NCI-H345 treated with DMSO at 0.1 percent for 48 hours (cell line): ENCODE results near the gene ADGRL3.
A peak's percentile ranks its signal among the peaks of the same experiment; 100 is the strongest.

ENCODE experiments used
- DNase-seq: peaks from one replicate; lab custom pipeline; 2025; ENCODE audit not compliant: unreplicated experiment; lab: John Stamatoyannopoulos, UW

The ADGRL3 gene

GRCh38 chr4:61200187-61200915 is at the start of gene ADGRL3:
Gene ADGRL3, plus strand, starts transcription at chr4:61200326.
- DNase-seq = peak; percentile 31

GRCh38 chr4:61152433-61152832 is 47.7 kb upstream of the ADGRL3 start:
- DNase-seq = no peak

DNA sequence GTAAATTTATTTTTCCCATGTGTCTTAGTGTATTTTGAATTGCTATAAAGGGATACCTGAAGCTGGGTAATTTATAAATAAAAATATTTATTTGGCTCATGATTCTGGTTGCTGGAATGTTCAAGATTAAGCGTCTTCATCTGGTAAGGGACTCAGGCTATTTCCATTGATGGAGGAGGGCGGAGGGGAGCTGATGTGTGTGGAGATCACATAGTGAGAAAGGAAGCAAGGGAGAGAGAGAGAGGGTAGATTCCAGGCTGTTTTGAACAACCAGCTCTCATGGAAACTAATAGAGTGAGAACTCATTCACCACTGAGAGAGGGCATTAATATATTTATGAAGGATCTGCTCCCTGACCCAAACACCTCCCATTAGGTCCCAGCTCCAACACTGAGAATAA is 39.6 kb upstream of the ADGRL3 start:
- no peak for DNase-seq

GRCh38 chr4:61162116-61162515 is 38.0 kb upstream of the ADGRL3 start:
- no peak for DNase-seq

DNA sequence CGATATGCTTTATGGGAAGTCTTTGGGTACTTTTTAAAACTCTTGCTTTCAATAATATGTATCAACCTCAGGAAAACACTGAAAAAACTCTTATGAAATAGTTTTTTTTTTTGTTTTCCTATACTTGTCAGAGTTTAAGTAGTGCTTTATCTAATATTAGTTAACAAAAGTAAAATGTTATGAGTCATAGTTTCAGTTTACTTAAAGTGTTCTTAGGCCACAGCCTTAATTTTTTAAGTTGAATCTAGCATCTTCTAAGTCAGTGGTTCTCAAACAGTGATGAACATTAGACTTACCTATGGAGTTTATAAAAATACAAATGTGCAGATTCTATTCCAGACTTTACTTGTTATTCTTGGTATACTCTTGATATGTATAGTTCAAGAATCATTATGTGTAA is 26.3 kb upstream of the ADGRL3 start:
- no peak for DNase-seq

GRCh38 chr4:61175495-61175894 is 24.6 kb upstream of the ADGRL3 start:
- DNase-seq = no peak

DNA sequence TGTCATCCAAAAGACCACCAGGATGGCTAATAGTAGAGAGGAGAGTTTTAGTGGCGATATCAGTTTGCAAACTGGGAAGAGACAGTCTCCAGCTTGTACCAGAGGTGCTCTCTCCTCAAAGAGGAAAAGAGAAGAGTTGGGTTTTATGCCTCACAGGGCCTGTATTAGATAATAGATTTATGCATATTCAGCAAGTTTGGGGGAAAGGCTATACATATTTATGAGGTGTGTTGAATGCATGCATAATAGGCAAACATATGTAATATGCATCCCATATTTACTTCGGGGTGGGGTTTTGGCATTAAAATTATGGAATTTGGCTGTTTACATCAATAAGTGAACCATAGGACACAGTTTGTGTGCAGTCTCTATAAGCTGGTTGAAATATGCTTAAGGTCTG is 22.8 kb upstream of the ADGRL3 start:
- no peak for DNase-seq

GRCh38 chr4:61180405-61180804 is 19.7 kb upstream of the ADGRL3 start:
- no peak for DNase-seq

DNA sequence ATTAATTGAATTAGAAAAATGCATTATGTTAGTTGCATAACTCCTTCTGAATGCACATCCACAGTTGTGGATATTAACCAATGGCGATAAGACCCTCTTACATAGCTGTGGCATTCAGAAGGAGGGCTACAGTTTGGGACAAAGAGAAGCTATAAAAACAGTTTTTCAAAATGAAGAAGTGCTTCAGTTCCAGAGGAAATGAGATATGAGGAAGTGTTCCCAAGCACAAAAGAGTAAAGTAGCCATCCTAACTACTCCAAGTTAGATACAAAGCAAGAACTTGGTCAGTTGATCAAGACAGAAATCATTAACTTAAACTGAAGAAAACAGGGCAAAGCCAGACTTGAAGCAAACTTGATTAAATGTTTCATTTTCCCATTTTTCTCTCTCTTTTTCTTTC is 17.2 kb upstream of the ADGRL3 start:
- DNase-seq = no peak

- no peak for DNase-seq
These were observed 14.8 kb upstream of the ADGRL3 start for GRCh38 chr4:61185288-61185687.

DNA sequence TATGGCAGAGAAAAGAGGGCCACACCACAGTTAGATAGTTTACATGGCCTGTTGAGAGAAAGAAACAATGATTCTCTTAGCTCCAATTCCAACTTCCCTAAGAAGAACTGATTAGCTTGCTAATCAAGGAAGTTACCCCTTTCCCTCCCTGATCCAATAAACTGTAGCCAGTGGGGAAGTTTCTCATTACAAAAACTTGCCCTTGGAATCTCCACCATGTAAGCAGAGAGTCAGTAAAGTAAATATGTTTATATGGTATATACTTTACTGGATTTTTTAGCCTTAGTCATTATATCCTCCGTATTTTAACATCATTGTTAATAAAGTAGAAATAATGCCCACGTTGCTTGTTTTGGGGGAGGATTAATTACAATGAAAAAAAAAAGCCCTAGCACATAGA is 7.7 kb upstream of the ADGRL3 start:
- no peak for DNase-seq

DNA sequence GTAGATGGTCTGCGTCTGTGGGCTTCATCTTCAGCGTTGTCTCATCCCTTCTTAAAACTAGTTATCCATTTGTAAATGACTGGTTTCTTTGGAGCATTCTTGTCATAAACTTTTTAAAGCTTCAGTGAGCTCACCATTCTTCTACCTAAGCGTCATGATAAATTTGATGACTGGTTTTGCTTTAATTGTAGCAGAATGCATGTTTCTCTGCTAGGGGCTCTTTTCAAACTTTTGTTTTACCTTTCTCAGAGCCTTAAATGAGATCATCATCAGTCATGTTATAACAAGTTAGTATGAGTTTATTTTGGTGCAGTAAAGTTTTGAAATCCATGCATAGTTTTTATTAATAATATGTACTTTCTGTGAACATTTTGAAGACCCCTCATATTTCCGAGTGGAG is 6.3 kb upstream of the ADGRL3 start:
- DNase-seq = no peak

DNA sequence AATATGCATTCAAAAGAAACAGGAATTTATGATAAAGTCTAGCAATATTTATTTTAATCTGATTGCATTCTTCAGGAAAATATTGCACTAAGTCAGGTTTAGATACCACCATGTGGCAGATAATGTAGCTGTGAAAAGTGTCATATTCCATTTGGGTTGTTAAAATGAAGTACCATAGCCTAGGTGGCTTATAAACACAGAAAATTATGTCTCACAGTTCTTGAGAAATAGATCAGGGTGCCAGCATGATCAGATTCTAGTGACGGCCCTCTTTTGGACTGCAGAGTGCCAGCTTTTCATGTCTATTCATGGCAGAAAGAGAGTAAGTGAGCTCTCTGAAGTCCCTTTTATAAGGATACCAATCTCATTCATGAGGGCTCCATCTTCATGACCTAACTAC is 5.6 kb upstream of the ADGRL3 start:
- no peak for DNase-seq

DNA sequence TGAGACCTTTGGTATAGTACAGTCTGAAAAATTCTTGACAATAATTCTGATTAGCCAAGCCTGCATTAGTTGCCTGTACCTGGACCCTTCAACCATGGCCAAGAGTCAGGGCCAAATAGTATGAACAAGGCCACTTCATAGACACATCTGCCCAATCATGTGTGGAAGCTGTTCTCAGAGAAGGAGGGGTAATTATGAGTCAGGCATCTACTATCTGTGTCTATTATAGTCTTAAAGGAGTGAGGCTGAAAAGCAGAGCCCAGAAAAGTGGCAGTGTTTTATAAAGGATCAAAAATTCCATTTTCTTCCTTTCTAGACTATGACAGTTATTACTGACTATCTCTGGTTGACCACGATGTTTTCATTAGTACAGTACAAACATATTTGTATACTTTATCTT is 5.0 kb upstream of the ADGRL3 start:
- DNase-seq = no peak

DNA sequence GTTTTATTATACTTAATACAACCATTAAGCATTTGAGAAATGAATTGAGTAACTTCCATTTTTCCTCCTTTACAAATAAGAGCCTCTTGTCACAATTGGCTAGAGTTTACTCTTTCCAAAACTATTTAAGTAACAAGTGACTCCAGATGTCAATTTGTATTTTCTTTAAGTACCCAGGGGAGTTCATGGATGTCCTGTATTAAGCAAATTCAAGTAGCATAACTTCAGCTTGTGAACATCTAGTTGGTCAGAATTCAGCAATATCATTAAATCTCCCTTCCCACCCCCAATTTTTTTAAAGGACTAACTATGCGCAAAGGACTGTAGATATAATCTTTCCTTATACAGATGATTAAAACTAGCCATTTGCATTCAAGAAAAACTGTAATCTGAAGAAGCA is 1.4 kb upstream of the ADGRL3 start:
- no peak for DNase-seq

GRCh38 chr4:61199873-61200186 is 296 bp upstream of the ADGRL3 start:
- no peak for DNase-seq

GRCh38 chr4:61200916-61201526 is 895 bp downstream of the ADGRL3 start:
- peak; percentile 13 for DNase-seq

GRCh38 chr4:61201561-61201960 is 1.4 kb downstream of the ADGRL3 start:
- DNase-seq = no peak

DNA sequence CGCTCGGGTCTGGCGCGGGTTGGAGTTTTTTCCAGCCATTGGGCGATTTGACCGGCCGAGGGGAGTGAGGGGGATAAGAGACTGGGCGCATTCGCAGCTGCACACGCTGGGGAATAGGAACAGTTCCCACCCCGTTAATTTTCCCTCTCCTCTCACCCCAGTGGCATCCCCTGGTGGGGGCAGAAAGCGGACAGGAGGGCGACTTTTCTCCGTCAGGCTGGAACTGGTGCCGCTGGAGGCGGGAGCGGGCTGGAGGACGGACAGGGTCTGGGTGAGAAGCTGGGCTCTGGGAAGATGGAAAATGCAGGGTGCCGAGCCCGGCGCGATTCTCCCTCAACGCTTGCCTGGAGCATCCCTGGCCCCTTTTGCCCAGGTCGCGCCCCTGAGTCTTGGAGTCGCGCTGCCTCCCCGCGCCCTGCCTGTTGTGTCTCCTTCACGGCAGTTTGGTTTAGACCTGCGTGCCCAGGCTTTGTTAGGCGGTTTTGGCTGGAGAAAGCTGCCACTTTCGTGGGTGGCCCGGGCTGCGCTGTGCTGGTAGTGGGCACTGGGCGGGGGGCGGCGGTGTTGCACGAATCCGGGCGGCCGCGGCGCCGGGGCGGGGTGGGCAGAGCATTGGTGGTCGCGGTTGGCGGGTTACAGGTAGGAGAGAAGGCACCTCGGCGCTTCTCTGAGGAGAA is 2.0 kb downstream of the ADGRL3 start:
- DNase-seq = no peak

DNA sequence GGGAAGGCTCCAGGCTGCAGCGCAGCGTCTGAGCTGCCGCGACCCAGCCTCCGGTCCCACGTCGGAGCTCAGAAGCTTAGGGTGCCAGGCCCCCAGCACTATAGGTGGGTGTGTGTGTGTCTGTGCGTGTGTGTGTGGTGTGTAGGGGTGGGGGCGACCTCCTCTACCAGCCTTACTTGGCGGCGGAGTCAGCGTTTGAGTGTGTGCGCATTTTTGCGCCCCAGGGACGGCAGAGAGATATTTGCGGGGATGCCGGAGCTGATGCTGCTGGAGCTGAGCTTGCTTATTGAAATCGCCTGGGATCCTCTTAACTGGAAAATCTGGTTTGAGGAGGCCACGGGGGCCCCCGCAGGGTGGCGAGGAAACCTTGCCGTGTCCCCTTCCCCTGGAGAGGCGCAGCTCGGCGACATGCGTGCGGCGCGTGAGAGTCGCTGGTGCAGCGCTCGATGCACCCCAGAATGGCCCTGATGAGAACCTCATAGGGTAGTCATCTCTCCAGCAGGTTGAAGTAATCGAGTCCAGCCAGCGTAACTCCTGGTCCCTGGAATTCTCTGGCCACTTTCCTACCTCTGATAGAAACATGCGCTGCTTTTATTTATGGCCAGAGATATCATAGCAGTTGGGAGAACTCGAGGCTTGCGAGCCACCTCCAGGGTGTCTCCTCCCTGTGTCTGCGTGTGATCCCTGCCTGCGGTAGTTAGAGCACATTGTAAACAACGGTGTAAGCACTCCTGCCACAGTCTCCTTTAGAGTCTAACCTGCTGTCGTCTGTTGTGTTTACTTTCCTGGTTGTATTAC is 2.7 kb downstream of the ADGRL3 start:
- peak; percentile 65 for DNase-seq

DNA sequence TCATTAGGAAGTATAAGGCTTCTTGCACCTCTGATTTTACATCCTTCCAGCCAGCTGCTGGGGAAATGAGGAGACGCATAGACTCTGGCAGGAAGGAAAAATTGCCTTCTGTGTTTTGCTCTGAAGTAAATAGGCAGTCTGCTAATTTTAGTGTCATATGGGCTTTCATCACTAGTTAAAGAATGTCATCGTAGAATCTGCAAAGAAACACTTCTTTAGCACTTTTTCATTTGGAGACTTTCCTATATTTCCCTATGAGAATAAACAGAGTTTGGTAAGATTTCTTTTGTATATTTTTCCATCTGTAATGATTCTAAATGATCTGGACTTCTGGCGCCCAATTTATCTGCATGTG is 3.3 kb downstream of the ADGRL3 start:
- DNase-seq = no peak
